ENCODE measurements around the gene RNF146. TPM values are rescaled to one million over a fixed set of nuclear protein-coding genes. Genes with fewer than 3 reads are reported as not detected.

RNF146 gene
- polyA plus RNA-seq, 3 donors = 14.7 to 63.4 (median 22.5) TPM

DNA sequence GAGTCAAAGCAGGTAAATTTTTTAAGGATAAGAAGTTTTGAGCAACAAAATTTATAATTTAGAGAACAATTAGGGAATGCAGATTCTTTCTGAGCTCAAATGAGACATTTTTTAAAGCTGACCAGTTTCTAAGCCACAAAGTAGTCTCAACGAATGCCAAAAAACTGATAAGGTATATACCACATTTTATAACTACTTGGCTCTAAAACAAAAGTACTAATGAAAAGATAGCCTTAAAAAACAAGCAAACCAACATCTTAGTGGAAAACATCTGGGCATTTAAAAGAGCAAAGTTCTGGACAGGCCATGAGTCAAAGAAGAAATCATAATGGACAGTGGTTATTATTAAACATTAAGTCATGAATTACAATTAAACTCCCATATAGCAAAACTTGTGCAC, 23.2 kb upstream of the RNF146 start:
- no peaks in the 10 kb centered on the region for H3K4me1 Mint-ChIP-seq
- WGBS (ENCODE audit: insufficient coverage) = 100% methylated on average over 1 of the region's 1 CpG
- Histone ChIP-seq H3K9ac (ENCODE audit: insufficient read depth, low read length, poor library complexity, severe bottlenecking) (no peak overlapping the region), H3K4me2 (replicated peaks; ENCODE audit: extremely low read depth, low read length, poor library complexity, severe bottlenecking) (no peak overlapping the region), H3K36me3 (replicated peaks in 1 of 2; ENCODE audit: control insufficient read depth in 1 of 2, insufficient read depth in 2 of 2, low read length in 2 of 2) (no peaks in the 10 kb centered on the region), H3K79me2 (ENCODE audit: insufficient read depth, low read length) (no peaks in the 10 kb centered on the region), H4K20me1 (ENCODE audit: insufficient read depth, low read length) (no peaks in the 10 kb centered on the region), H3K4me3 (replicated peaks in 1 of 3; ENCODE audit: low read depth in 2 of 3, low read length in 3 of 3) (no peak overlapping the region), H3K27me3 (ENCODE audit: control insufficient read depth in 2 of 2, insufficient read depth in 2 of 2, low read length in 2 of 2) (peaks cover 0 to 2% of the 10 kb centered on the region in 2 donors), H3K27ac (ENCODE audit: low read depth in 1 of 2, low read length in 2 of 2) (no peak overlapping the region), H2AFZ (ENCODE audit: insufficient read depth, low read depth, low read length, poor library complexity, severe bottlenecking) (no peak overlapping the region), H3K4me1 (ENCODE audit: control insufficient read depth in 1 of 2, insufficient read depth in 2 of 2, low read length in 2 of 2) (no peaks in the 10 kb centered on the region), H3K9me3 (replicated peaks in 1 of 2; ENCODE audit: control insufficient read depth in 1 of 2, insufficient read depth in 1 of 2, low read length in 2 of 2) (no peaks in the 10 kb centered on the region)
- no peak overlapping the region for H3K27ac Mint-ChIP-seq
- TF ChIP-seq, protein P1, sequence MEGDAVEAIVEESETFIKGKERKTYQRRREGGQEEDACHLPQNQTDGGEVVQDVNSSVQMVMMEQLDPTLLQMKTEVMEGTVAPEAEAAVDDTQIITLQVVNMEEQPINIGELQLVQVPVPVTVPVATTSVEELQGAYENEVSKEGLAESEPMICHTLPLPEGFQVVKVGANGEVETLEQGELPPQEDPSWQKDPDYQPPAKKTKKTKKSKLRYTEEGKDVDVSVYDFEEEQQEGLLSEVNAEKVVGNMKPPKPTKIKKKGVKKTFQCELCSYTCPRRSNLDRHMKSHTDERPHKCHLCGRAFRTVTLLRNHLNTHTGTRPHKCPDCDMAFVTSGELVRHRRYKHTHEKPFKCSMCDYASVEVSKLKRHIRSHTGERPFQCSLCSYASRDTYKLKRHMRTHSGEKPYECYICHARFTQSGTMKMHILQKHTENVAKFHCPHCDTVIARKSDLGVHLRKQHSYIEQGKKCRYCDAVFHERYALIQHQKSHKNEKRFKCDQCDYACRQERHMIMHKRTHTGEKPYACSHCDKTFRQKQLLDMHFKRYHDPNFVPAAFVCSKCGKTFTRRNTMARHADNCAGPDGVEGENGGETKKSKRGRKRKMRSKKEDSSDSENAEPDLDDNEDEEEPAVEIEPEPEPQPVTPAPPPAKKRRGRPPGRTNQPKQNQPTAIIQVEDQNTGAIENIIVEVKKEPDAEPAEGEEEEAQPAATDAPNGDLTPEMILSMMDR (IDR thresholded peaks at IDR 0.05) = no peak
- intact Hi-C loops (cut with micrococcal nuclease) = no loop called here
- H3K9me3 Mint-ChIP-seq = no peaks in the 10 kb centered on the region
- H3K36me3 Mint-ChIP-seq = no peaks in the 10 kb centered on the region
- peaks cover 4 to 5% (median 5%) of the 10 kb centered on the region in 3 donors for H3K27me3 Mint-ChIP-seq (ENCODE audit: low read depth in 3 of 3)
- DNase-seq = no peak
- no peak overlapping the region for H3K4me3 Mint-ChIP-seq

DNA sequence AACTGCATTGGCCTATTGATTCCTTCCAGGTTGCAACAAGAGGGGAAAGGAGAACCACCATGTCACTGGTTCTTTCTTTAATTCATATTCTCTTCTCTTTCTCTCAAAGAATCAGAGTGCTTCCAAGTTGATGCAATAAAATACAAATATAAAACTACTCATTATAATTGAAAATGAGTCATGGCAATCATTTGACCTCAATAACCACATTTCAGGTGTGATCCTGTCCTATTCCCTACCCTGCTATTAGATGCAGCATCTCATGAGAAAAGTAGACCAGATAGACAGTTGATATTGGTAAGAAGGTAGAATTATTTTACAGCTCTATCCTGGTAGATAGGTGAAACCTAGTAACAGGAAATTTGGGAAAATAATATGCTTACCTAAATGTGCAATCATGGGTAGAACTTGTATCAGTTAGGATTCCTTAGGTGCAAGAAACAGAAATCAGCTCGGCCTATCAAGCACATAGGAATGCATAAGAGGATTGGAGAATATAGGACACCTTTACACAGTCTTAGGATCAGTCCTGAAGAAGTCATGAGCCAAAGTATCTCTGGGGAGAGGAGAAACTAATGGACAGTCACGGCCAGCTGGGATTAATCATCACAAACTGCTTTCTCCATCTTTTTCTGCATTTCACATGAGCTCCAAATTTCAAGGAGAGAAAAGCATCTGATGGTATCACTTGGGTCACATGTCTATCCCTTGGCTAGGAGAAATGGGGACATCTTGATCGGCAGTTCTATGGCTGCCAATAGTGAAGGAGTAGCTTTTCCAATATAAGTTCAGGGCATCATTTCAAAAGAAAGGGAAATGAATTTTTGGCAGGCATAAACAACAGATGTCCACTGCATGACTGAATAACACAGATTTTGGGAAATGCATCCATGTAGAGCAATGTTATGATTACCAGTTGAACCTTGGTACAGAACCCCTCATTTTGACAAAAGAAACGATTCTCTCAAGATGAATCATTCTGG, 19.3 kb upstream of the RNF146 start:
- no peaks in the 10 kb centered on the region for H3K4me1 ChIP-seq (ENCODE audit: control insufficient read depth in 1 of 2, insufficient read depth in 2 of 2, low read length in 2 of 2)
- H3K9ac ChIP-seq (ENCODE audit: insufficient read depth, low read length, poor library complexity, severe bottlenecking) = no peak overlapping the region

More for the DNA sequence above, 19.3 kb upstream of the RNF146 start:
- Histone ChIP-seq H3K36me3 (replicated peaks in 1 of 2; ENCODE audit: control insufficient read depth in 1 of 2, insufficient read depth in 2 of 2, low read length in 2 of 2) (no peaks in the 10 kb centered on the region), H3K27me3 (ENCODE audit: control insufficient read depth in 2 of 2, insufficient read depth in 2 of 2, low read length in 2 of 2) (peaks cover 0 to 2% of the 10 kb centered on the region in 2 donors), H3K4me2 (replicated peaks; ENCODE audit: extremely low read depth, low read length, poor library complexity, severe bottlenecking) (no peak overlapping the region), H3K9me3 (replicated peaks in 1 of 2; ENCODE audit: control insufficient read depth in 1 of 2, insufficient read depth in 1 of 2, low read length in 2 of 2) (no peaks in the 10 kb centered on the region), H3K27ac (ENCODE audit: low read depth in 1 of 2, low read length in 2 of 2) (no peak overlapping the region), H3K79me2 (ENCODE audit: insufficient read depth, low read length) (no peaks in the 10 kb centered on the region), H4K20me1 (ENCODE audit: insufficient read depth, low read length) (no peaks in the 10 kb centered on the region), H3K4me3 (replicated peaks in 1 of 3; ENCODE audit: low read depth in 2 of 3, low read length in 3 of 3) (no peak overlapping the region), H2AFZ (ENCODE audit: insufficient read depth, low read depth, low read length, poor library complexity, severe bottlenecking) (no peak overlapping the region)
- TF ChIP-seq, protein P1 (IDR thresholded peaks at IDR 0.05) = no peak
- no peaks in the 10 kb centered on the region for H3K9me3 Mint-ChIP-seq
- H3K27ac Mint-ChIP-seq = no peak overlapping the region
- no peaks in the 10 kb centered on the region for H3K4me1 Mint-ChIP-seq
- WGBS (ENCODE audit: insufficient coverage) = no CpG with 5 or more reads among the region's 4 CpGs
- no peak for DNase-seq
- H3K4me3 Mint-ChIP-seq = no peak overlapping the region
- intact Hi-C loops (cut with micrococcal nuclease) = no loop called here
- peaks cover 1 to 4% (median 3%) of the 10 kb centered on the region in 3 donors for H3K27me3 Mint-ChIP-seq (ENCODE audit: low read depth in 3 of 3)
- no peaks in the 10 kb centered on the region for H3K36me3 Mint-ChIP-seq
